HepG2 (cell line): ENCODE data around the gene ZFAND2B. TPM values are rescaled to one million over a fixed set of nuclear protein-coding genes. Genes with fewer than 3 reads are reported as not detected.

Experiments used
- ASH2L ChIP-seq: fragments of 300-600, 200-600 bp; sonication (generic); IDR thresholded peaks from 2 replicates; pipeline ENCODE4 v1.7.0; 2017; ENCODE audit warnings: low read depth, mild to moderate bottlenecking, moderate library complexity, mixed read lengths, low read length; ENCODE audit not compliant: insufficient read length
- ETS1 ChIP-seq: sonication (generic); formaldehyde crosslinking; IDR thresholded peaks from 2 replicates; pipeline ENCODE4 v1.4.0; 2020; ENCODE audit warnings: missing genetic modification reagents
- GTF3A ChIP-seq: sonication (generic); formaldehyde crosslinking; conservative IDR thresholded peaks from 2 replicates; pipeline ENCODE4 v1.4.0; 2020; ENCODE audit warnings: mild to moderate bottlenecking, missing genetic modification reagents
- HMGXB3 ChIP-seq: sonication (generic); formaldehyde crosslinking; IDR thresholded peaks from 2 replicates; pipeline ENCODE4 v1.4.0; 2020; ENCODE audit warnings: missing genetic modification reagents, borderline replicate concordance
- JUN ChIP-seq: sonication (generic); formaldehyde crosslinking; IDR thresholded peaks from 2 replicates; pipeline ENCODE4 v1.4.0; 2020; ENCODE audit warnings: mild to moderate bottlenecking, missing genetic modification reagents
- KLF6 ChIP-seq: IDR thresholded peaks from 2 replicates; pipeline ENCODE4 v1.8.0; 2016; ENCODE audit warnings: missing biosample characterization, missing genetic modification reagents
- MBD4 ChIP-seq: IDR thresholded peaks from 2 replicates; pipeline ENCODE4 v1.6.1; 2012; ENCODE audit warnings: low read length, inconsistent platforms, borderline replicate concordance
- RAD51 ChIP-seq: fragments of 450-650 bp; IDR thresholded peaks from 2 replicates; pipeline ENCODE4 v1.6.1; 2016; ENCODE audit warnings: borderline replicate concordance
- RFX5 ChIP-seq: IDR thresholded peaks from 2 replicates; pipeline ENCODE4 v1.6.1; 2011; ENCODE audit warnings: low read depth, low read length, improper control_type of control experiment
- TFAP4 ChIP-seq: sonication (generic); IDR thresholded peaks from 2 replicates; pipeline ENCODE4 v1.6.1; 2016; ENCODE audit warnings: low read depth, borderline replicate concordance
- THAP8 ChIP-seq: sonication (generic); formaldehyde crosslinking; IDR thresholded peaks from 2 replicates; pipeline ENCODE4 v1.5.1; 2020; ENCODE audit warnings: missing genetic modification reagents, mild to moderate bottlenecking, borderline replicate concordance
- ZFP91 ChIP-seq: sonication (generic); formaldehyde crosslinking; IDR thresholded peaks from 2 replicates; pipeline ENCODE4 v1.9.0; 2022; ENCODE audit warnings: missing genetic modification reagents, mild to moderate bottlenecking, borderline replicate concordance
- ZIK1 ChIP-seq: sonication (generic); formaldehyde crosslinking; IDR thresholded peaks from 2 replicates; pipeline ENCODE4 v1.5.0; 2020; ENCODE audit warnings: mild to moderate bottlenecking, low read depth, missing genetic modification reagents, borderline replicate concordance
- ZNF235 ChIP-seq: sonication (generic); formaldehyde crosslinking; IDR thresholded peaks from 2 replicates; pipeline ENCODE4 v1.8.1; 2023; ENCODE audit warnings: mild to moderate bottlenecking, missing genetic modification reagents, borderline replicate concordance
- ZNF484 ChIP-seq: sonication (generic); formaldehyde crosslinking; IDR thresholded peaks from 2 replicates; pipeline ENCODE4 v1.5.1; 2020; ENCODE audit warnings: mild to moderate bottlenecking, low read depth, missing genetic modification reagents, borderline replicate concordance
- ZNF678 ChIP-seq: sonication (generic); formaldehyde crosslinking; IDR thresholded peaks from 2 replicates; pipeline ENCODE4 v1.4.0; 2020; ENCODE audit warnings: mild to moderate bottlenecking, missing genetic modification reagents
- ZNF775 ChIP-seq: sonication (generic); formaldehyde crosslinking; IDR thresholded peaks from 2 replicates; pipeline ENCODE4 v1.4.0; 2020; ENCODE audit warnings: missing genetic modification reagents, mild to moderate bottlenecking, moderate library complexity, borderline replicate concordance
- ZNF891 ChIP-seq: sonication (generic); formaldehyde crosslinking; IDR thresholded peaks from 2 replicates; pipeline ENCODE4 v1.5.0; 2020; ENCODE audit warnings: mild to moderate bottlenecking, missing genetic modification reagents
- polyA plus RNA-seq, 8 experiments: library from polyadenylated mRNA; depleted of rRNA in 3 of 8; stranded (reverse) in 7 of 8; unstranded in 1 of 8; fragments of >200 nt; fragmentation: Illumina TruSeq in 4 of 8; extraction: Trizol in 4 of 8; gene quantifications; 2 replicates each; pipeline versions ENCODE4 v1.2.1 to v1.2.3, GENCODE V29; 2011 to 2016; ENCODE audit warnings: low read depth in 4 of 8, missing spikeins in 1 of 8, mixed read lengths in 1 of 8; ENCODE audit not compliant: insufficient read depth in 1 of 8
- total RNA-seq, 5 experiments: library from RNA; depleted of rRNA; stranded (reverse); fragments of >200 nt; fragmentation: Illumina TruSeq; extraction: Trizol; gene quantifications; 2 replicates each; pipeline ENCODE4 v1.2.3, GENCODE V29; 2016; ENCODE audit warnings: low read depth in 1 of 5

Gene ZFAND2B
- total and polyA plus RNA-seq, 2 of the 13 experiments (the other 11 are each of a cell fraction or from before 2014, with no cell fraction given) = 53.3 to 115 TPM

- peak; percentile 43; the same call in 1 of the 2 replicates for TF ChIP-seq HMGXB3 (CRISPR knock-in tag)
- TF ChIP-seq ZFP91 (CRISPR knock-in tag) = peak; percentile 58
- no peak for TF ChIP-seq GTF3A (CRISPR knock-in tag)
- TF ChIP-seq ZIK1 (CRISPR knock-in tag) = no peak; the same call in 1 of the 2 replicates
- no peak for TF ChIP-seq RFX5
- TF ChIP-seq ZNF484 (CRISPR knock-in tag) = no peak
- no peak; the same call in 1 of the 2 replicates for TF ChIP-seq MBD4
- TF ChIP-seq THAP8 (CRISPR knock-in tag) = no peak
- no peak for TF ChIP-seq ZNF678 (CRISPR knock-in tag)
- peak; percentile 86 for TF ChIP-seq KLF6 (CRISPR knock-in tag)
- no peak for TF ChIP-seq RAD51
- TF ChIP-seq ASH2L = peak; percentile 95
- no peak for TF ChIP-seq ETS1 (CRISPR knock-in tag)
- TF ChIP-seq ZNF235 (CRISPR knock-in tag) = no peak
- no peak for TF ChIP-seq ZNF891 (CRISPR knock-in tag)
- TF ChIP-seq JUN (CRISPR knock-in tag) = 0 out of 2 replicates have a peak, but pooled peaks have one; percentile 60
- no peak; the same call in 1 of the 2 replicates for TF ChIP-seq TFAP4
- no peak for TF ChIP-seq ZNF775
Observed at GRCh38 chr2:219207884-219208740, 1.5 kb downstream of the ZFAND2B start (continued).
